HG03378 (cell line): ENCODE data around the gene SLC26A2.
A peak's percentile ranks its signal among the peaks of the same experiment; 100 is the strongest.

Source experiments
- ATAC-seq: cut with Tn5 transposase; IDR thresholded peaks from one replicate; pipeline ENCODE4 v1.9.1; 2021; ENCODE audit warnings: mild to moderate bottlenecking, moderate library complexity; ENCODE audit not compliant: unreplicated experiment

The SLC26A2 gene

GRCh38 chr5:149960272-149961185 is at the start of gene SLC26A2:
Gene SLC26A2 (plus strand): TSS chr5:149960758. CDS start chr5:149977653, 16,895 bp downstream.
- ATAC-seq: peak; percentile 97

GRCh38 chr5:149911031-149911430 is 49.5 kb upstream of the SLC26A2 start:
- no peak for ATAC-seq

GRCh38 chr5:149912226-149912871 is 48.2 kb upstream of the SLC26A2 start:
- ATAC-seq: no peak

- no peak for ATAC-seq
Measured at GRCh38 chr5:149913436-149914419, 46.8 kb upstream of the SLC26A2 start.

- no peak for ATAC-seq
Measured at GRCh38 chr5:149915392-149916260, 44.9 kb upstream of the SLC26A2 start.

GRCh38 chr5:149916334-149917072 is 44.1 kb upstream of the SLC26A2 start:
- ATAC-seq: no peak

GRCh38 chr5:149917073-149917676 is 43.4 kb upstream of the SLC26A2 start:
- no peak for ATAC-seq

- no peak for ATAC-seq
Measured at GRCh38 chr5:149921597-149921996, 39.0 kb upstream of the SLC26A2 start.

GRCh38 chr5:149922950-149923349 is 37.6 kb upstream of the SLC26A2 start:
- ATAC-seq: no peak

- ATAC-seq: no peak
Measured at GRCh38 chr5:149924486-149924885, 36.1 kb upstream of the SLC26A2 start.

GRCh38 chr5:149930043-149930748 is 30.4 kb upstream of the SLC26A2 start:
- ATAC-seq: no peak

GRCh38 chr5:149930749-149931574 is 29.6 kb upstream of the SLC26A2 start:
- no peak for ATAC-seq

GRCh38 chr5:149931992-149932436 is 28.5 kb upstream of the SLC26A2 start:
- no peak for ATAC-seq

GRCh38 chr5:149932445-149933350 is 27.9 kb upstream of the SLC26A2 start:
- no peak for ATAC-seq

- no peak for ATAC-seq
Measured at GRCh38 chr5:149935431-149935901, 25.1 kb upstream of the SLC26A2 start.

- ATAC-seq: no peak
Measured at GRCh38 chr5:149936044-149936699, 24.4 kb upstream of the SLC26A2 start.
